SK-N-SH treated with all-trans-retinoic acid at 6 μM for 48 hours (cell line): ENCODE measurements around the gene NAA38.

Experiments used
- PATZ1 ChIP-seq: fragments of 250-450 bp; sonication (Bioruptor Pico); IDR thresholded peaks from 2 replicates; pipeline ENCODE4 v1.8.0; 2020; ENCODE audit warnings: mild to moderate bottlenecking, moderate library complexity, borderline replicate concordance
- TSHZ2 ChIP-seq: fragments of 250-450 bp; sonication (Bioruptor Pico); IDR thresholded peaks from 2 replicates; pipeline ENCODE4 v1.5.0; 2020; ENCODE audit warnings: mild to moderate bottlenecking, moderate library complexity

- TF ChIP-seq PATZ1 (CRISPR knock-in tag) (no peak), TSHZ2 (no peak)
These were observed 18.5 kb upstream of the NAA38 start for GRCh38 chr17:7875804-7876370.
